RWPE1 (cell line): ENCODE data around the gene USP49.
A peak's percentile ranks its signal among the peaks of the same experiment; 100 is the strongest.
"Not testable (repeated sequence)": the region's sequence is repeated elsewhere in the genome, so short reads cannot be mapped to it uniquely, and the experiment has no call there.

Experiments used
- CTCF ChIA-PET: fragments of 350-600 bp; sonication (Branson Sonifier 250); formaldehyde crosslinking; extraction: SDS; loops from one replicate; lab custom pipeline; 2021; lab: Yijun Ruan, JAX
- POLR2A ChIA-PET: fragments of 400-600 bp; formaldehyde crosslinking; extraction: SDS; loops from one replicate; lab custom pipeline; 2020; ENCODE audit warnings: antibody characterized with exemption; ENCODE audit not compliant: low non-redundant PET; lab: Yijun Ruan, JAX
- DNase-seq: peaks from one replicate; pipeline ENCODE4 v3.0.0; 2012; ENCODE audit warnings: low spot score
- H3K27ac ChIP-seq: fragments of 450-650 bp; 2 replicates; pipeline ENCODE4 v1.5.1; 2017
- CTCF ChIP-seq: fragments of 450-650 bp; conservative IDR thresholded peaks from 2 replicates; pipeline ENCODE4 v1.5.1; 2017; ENCODE audit warnings: low read depth, mild to moderate bottlenecking

Gene USP49

DNA sequence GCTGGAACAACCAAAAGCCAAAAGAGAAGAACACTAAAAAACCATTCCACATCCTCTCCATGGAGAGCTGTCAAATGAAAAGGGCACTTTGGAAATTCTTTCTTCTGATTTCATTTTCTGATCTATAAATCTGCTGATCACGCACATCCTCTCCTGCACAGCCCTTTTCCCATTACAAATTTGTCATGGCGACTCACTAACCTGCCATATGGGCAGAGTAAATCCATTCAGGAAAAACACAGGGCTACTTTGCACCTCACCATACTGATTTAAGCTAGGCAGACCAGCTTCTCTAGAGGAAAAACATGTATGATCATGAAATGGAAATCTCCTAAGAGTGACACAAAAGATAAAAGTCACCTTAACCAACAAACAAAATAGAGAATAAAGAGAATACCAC is 81.7 kb downstream of the USP49 start:
- no peak overlapping the region for H3K27ac ChIP-seq
- POLR2A ChIA-PET: no interaction called here
- DNase-seq: peak; percentile 15
- TF ChIP-seq CTCF: no peak
- CTCF ChIA-PET: interaction anchor here (1.2 to 1.4 kb wide), 2 partner anchors 26 to 38 kb away, joined by 3 to 4 read pairs; partner anchors contain the start of gene TOMM6

DNA sequence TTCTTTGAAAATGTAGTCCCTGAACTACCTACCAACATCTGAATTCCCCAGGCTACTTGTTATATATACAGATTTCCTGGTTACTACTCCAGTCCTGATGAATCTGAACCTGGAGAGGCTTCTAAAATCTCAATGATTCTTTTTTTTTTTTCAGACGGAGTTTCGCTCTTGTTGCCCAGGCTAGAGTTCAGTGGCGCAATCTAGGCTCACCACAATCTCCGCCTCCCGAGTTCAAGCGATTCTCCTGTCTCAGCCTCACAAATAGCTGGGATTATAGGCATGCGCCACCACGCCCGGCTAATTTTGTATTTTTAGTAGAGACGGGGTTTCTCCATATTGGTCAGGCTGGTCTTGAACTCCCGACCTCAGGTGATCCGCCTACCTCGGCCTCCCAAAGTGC is 83.2 kb downstream of the USP49 start:
- DNase-seq, H3K27ac ChIP-seq, POLR2A ChIA-PET: not testable (repeated sequence)
- CTCF ChIA-PET: interaction anchor here (0.7 kb wide), 1 partner anchor 21 kb away, joined by 4 read pairs; no protein-coding TSS in a partner anchor

- TF ChIP-seq CTCF: no peak
- POLR2A ChIA-PET: no interaction called here
These were observed 84.1 kb downstream of the USP49 start for GRCh38 chr6:41811095-41811494.

GRCh38 chr6:41805830-41806774 is 89.1 kb downstream of the USP49 start:
- ChIA-PET POLR2A (no interaction called here), CTCF (interaction anchor here (1.2 kb wide), 1 partner anchor 238 kb away, joined by 4 read pairs; no protein-coding TSS in a partner anchor)
- H3K27ac ChIP-seq: no peak overlapping the region
- TF ChIP-seq CTCF: no peak
- no peak for DNase-seq

More at GRCh38 chr6:41811095-41811494, 84.1 kb downstream of the USP49 start:
- no peak overlapping the region for H3K27ac ChIP-seq
- CTCF ChIA-PET: no interaction called here
- DNase-seq: no peak

DNA sequence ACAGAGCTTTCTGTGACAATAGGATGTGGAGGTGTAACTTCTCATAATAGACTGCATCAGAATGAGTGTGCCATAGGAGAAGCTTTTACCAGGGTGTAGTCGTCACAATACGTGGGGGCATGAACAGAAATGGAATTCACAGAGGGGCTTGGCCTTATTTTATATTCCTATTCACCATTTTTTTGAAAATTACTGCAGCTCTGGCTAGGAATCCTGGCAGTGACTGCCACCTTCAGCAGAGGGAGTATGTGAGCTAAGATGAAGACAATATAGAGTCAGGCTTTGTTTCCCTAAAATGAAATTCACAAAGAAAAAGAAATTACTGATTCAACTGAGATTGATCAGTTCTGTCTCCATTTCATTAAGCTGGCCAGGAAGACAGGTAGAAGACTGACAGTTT is 93.8 kb downstream of the USP49 start:
- TF ChIP-seq CTCF: peak; percentile 47
- POLR2A ChIA-PET: no interaction called here
- CTCF ChIA-PET: interaction anchor here (0.6 to 1.9 kb wide), 6 partner anchors 18 to 243 kb away, joined by 3 to 14 read pairs (median 4); no protein-coding TSS in a partner anchor
- no peak overlapping the region for H3K27ac ChIP-seq
- no peak for DNase-seq

- no peak for TF ChIP-seq CTCF
- CTCF ChIA-PET: interaction anchor here (1.2 kb wide), 1 partner anchor 245 kb away, joined by 5 read pairs; no protein-coding TSS in a partner anchor
- no peak overlapping the region for H3K27ac ChIP-seq
- POLR2A ChIA-PET: no interaction called here
- DNase-seq: no peak
These were observed 95.6 kb downstream of the USP49 start for GRCh38 chr6:41799559-41799911.
